ENCODE measurements around the gene PMPCA. TPM values are rescaled to one million over a fixed set of nuclear protein-coding genes. Genes with fewer than 3 reads are reported as not detected.

Gene PMPCA
- total and polyA plus RNA-seq, 2 of the 13 experiments (the other 11 are each of a cell fraction or from before 2014, with no cell fraction given): 70.2 to 88.4 TPM

- TF ChIP-seq KDM4B (CRISPR knock-in tag; IDR thresholded peaks at IDR 0.05) (no peak), ZNF710 (CRISPR knock-in tag; IDR thresholded peaks at IDR 0.05; ENCODE audit: borderline replicate concordance) (no peak), DDIT3 (CRISPR knock-in tag; IDR thresholded peaks at IDR 0.05) (no peak), SRSF1 (optimal IDR thresholded peaks at IDR 0.05; ENCODE audit: low read depth, low read length) (no peak), ZNF235 (CRISPR knock-in tag; IDR thresholded peaks at IDR 0.05; ENCODE audit: borderline replicate concordance) (no peak), NFAT5 (CRISPR knock-in tag; IDR thresholded peaks at IDR 0.05) (no peak), KAT8 (CRISPR knock-in tag; IDR thresholded peaks at IDR 0.05) (peak; percentile 62; the same call in 1 of the 2 replicates), ZNF609 (CRISPR knock-in tag; IDR thresholded peaks at IDR 0.05; ENCODE audit: borderline replicate concordance) (no peak), ZNF780A (CRISPR knock-in tag; IDR thresholded peaks at IDR 0.05) (no peak; the same call in 1 of the 2 replicates), ZBTB38 (CRISPR knock-in tag; IDR thresholded peaks at IDR 0.05) (no peak), TFDP1 (CRISPR knock-in tag; IDR thresholded peaks at IDR 0.05; ENCODE audit: borderline replicate concordance) (peak; percentile 50; the same call in 1 of the 2 replicates), AGO2 (optimal IDR thresholded peaks at IDR 0.05; ENCODE audit: low read depth, low read length) (peak; percentile 52), TP53 (CRISPR knock-in tag; conservative IDR thresholded peaks at IDR 0.05) (no peak), KAT7 (CRISPR knock-in tag; IDR thresholded peaks at IDR 0.05; ENCODE audit: borderline replicate concordance) (no peak)
These were observed 36.9 kb upstream of the PMPCA start, which contains the start of gene CARD9 (continued) for GRCh38 chr9:136373300-136374182.

Measured in HepG2 (cell line).